HG03139 (cell line): Measurements from ENCODE around the gene TPM1.
A peak's percentile ranks its signal among the peaks of the same experiment; 100 is the strongest.

ENCODE experiments used
- ATAC-seq: cut with Tn5 transposase; IDR thresholded peaks from one replicate; pipeline ENCODE4 v1.9.1; 2021; ENCODE audit not compliant: unreplicated experiment

The TPM1 gene

GRCh38 chr15:63040954-63041353, 1.6 kb upstream of the TPM1 start:
- no peak for ATAC-seq

DNA sequence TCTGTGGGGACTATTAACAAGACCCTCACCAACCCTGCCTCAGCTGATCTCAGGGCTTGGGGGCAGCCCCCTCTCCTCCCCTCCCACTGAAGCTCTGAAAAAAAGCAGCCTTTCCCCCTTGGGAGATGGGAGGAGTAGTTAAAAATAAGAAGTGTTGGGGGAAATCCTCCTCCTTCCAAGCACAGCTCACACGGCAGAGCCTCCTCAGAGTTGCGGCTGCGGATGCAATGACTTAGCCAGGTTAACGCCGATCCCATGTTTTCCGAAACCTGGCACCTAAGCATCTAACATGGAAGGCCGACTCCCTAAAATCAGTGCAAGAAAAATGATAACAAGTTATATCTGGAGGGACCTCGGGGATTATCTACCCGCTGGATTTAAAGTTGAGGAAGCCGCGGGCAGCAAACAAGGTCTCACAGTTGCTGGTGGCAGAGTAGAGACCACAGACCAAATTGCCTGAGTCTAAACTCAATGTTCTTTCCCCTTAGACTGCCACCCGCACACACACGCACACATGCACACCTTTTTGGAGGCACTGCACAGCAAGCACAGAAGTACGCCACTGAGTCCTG, 1.1 kb upstream of the TPM1 start:
- ATAC-seq, result no peak

DNA sequence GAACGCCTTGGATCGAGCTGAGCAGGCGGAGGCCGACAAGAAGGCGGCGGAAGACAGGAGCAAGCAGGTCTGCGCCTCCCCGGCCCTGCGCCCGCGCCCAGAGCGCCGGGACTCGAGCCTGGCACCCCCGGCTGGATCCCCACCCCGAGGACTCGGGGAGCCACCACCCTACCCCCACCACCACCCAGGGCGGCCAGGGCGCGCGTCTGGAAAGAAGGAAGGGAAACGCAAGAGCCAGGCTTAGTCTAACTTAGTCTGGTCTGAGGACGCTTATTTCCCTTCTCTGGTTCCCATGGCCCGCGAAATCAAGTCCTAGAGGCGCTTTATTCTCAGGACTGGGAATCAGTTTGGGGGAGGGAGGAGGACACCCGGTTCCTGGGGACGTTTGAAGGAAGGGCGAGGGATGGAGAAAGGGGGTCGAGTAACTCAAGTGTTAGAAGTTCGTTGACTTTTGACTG, 359 bp downstream of the TPM1 start:
- no peak for ATAC-seq

GRCh38 chr15:63043335-63044076, 959 bp downstream of the TPM1 start:
- ATAC-seq, result no peak

- no peak for ATAC-seq
Observed at GRCh38 chr15:63044077-63044644, 1.6 kb downstream of the TPM1 start.

GRCh38 chr15:63044645-63045464, 2.3 kb downstream of the TPM1 start:
- no peak for ATAC-seq

DNA sequence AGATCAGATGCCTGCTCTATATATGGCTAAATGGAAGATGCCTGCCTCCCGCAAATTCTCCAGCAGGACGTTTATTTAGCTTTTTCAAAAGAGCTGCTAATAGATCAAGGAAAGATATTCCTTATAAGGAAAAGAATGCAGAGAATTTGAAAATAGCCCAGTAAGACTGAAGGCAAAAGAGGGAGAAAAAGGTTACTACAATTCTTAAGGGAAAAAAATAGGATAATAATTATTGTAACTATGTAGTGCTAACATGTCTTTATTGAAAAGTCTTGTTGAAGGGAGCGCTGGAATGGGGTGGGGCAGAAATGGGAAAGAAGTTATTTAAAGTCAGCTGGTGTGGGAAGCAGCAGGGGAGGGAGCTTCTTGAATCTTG, 2.9 kb downstream of the TPM1 start:
- ATAC-seq, result no peak

GRCh38 chr15:63045879-63046278, 3.3 kb downstream of the TPM1 start:
- no peak for ATAC-seq

GRCh38 chr15:63046917-63047760, 4.6 kb downstream of the TPM1 start:
- ATAC-seq, result no peak

GRCh38 chr15:63047792-63048114, 5.2 kb downstream of the TPM1 start:
- no peak for ATAC-seq

GRCh38 chr15:63048115-63048775, 5.7 kb downstream of the TPM1 start:
- peak; percentile 80 for ATAC-seq

DNA sequence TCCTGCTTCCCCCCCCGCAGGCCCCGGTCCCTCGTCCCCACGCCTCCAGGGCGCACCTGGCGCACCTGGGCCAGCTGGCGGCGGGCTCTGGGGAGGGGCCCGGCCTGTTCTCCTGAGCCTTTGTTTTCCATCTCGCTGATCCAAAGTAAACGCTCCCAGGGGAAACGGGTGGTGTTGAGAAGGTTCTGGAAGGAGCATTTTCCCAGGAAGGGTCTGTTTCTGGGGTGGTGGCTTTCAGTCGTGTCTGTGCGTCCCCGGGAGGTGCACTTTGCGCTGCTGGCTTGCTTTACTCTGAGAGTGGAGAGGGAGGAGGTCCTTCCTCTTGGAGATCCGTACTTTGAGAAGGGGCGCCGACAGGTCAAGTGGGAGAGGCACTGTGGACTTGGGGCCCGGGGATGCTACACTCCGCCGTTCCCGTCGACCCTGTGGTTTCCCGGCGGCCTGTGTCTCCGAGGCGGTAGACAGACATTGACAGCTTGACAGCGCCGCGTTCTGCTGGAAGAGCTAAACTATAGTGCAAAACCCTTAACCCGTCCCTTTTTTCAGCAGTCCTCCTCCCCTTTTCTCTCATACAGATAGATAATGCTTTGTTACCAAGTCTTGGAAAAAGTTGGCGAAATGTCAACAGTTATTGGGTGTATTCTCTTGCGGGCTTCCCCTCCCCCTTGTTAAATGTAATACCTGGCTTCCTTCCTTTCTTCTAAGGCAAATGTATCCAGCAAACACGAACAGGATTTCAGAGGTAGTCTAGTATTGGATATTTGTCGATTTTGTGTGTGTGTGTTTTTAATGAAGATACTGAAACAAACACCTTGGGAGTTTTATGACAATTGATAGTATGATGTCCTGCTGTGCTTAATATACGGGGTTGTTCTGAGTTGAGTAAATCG, 6.5 kb downstream of the TPM1 start:
- ATAC-seq, result no peak

GRCh38 chr15:63049783-63050371, 7.3 kb downstream of the TPM1 start:
- ATAC-seq, result no peak

- no peak for ATAC-seq
Observed at GRCh38 chr15:63050731-63051155, 8.2 kb downstream of the TPM1 start.

DNA sequence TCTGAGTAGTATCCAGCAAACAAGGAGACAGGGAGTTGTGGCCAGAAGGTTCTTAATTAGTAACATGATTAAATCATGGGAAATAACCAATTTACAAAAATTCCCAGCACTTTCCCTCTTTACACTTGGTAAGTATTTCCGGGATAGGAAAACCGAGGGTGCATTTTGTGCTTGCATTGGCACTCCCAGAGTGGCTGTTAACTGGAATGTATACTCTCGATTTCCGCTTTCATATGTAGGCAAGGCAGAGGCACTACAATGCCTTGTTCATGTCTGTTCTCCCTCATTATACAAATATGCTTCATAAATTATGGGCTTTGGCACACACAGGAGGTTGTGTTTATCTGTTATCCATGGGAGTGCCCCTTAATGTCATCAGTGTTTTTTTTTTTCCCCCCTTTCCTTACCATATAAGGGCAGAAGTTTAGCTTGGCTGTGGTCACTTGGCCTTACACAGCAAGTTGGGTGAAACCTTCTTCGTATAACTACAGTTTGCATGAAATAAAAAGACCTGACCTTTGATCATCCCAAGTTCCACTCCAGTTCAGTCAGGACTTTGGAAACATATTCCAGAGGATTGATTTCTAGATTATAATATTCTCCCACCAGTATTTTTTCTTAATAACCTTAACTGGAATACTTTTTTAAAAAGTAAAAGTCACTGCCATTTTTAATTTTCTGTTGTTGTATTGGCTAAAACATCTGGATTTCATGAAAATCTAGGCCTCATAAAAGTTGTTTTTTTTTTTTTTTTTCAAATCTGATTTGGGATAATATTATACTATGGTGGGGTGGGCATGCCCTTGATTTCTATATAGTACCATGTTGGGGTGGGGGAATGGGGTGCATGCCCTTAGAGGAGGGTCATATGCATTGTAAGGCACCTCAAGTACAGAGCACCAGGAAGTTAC, 8.9 kb downstream of the TPM1 start:
- ATAC-seq, result no peak

GRCh38 chr15:63052077-63052841, 9.7 kb downstream of the TPM1 start:
- no peak for ATAC-seq
